IMR-90 (cell line): Measurements from ENCODE around the gene DHRS3. TPM values are rescaled to one million over a fixed set of nuclear protein-coding genes. Genes with fewer than 3 reads are reported as not detected.

Experiments
- ATAC-seq: fragments of 200-7000 bp; cut with Tn5 transposase; 2 replicates; pipeline ENCODE4 v1.9.1; 2020; ENCODE audit warnings: low read depth, mild to moderate bottlenecking, moderate library complexity
- BruUV-seq: library from RNA; stranded (reverse); fragments of 400-500 nt; replicated peaks from 2 replicates; lab custom pipeline; 2021; lab: Mats Ljungman, UMichigan
- CTCF ChIA-PET: fragments of 300-600 bp; formaldehyde crosslinking; extraction: SDS; loops from one replicate; lab custom pipeline; 2021; ENCODE audit warnings: antibody characterized with exemption; lab: Yijun Ruan, JAX
- POLR2A ChIA-PET: fragments of 300-600 bp; sonication (Branson Sonifier 250); formaldehyde crosslinking; loops from one replicate; lab custom pipeline; 2022; ENCODE audit warnings: antibody characterized with exemption; ENCODE audit not compliant: unreplicated experiment; lab: Charles Lee
- DNase-seq: peaks from one replicate; pipeline ENCODE4 v3.0.0; 2013
- H2AFZ ChIP-seq: replicated peaks from 2 replicates; pipeline ENCODE3; 2013; ENCODE audit warnings: low read length, mild to moderate bottlenecking; ENCODE audit not compliant: poor library complexity
- H2AK5ac ChIP-seq: 2 replicates; pipeline ENCODE4 v1.6.1; 2013; ENCODE audit warnings: low read depth, low read length, inconsistent platforms
- H2AK9ac ChIP-seq: replicated peaks from 2 replicates; pipeline ENCODE3; 2013; ENCODE audit warnings: mild to moderate bottlenecking, low read depth, low read length, moderate library complexity; ENCODE audit not compliant: poor library complexity
- H2BK120ac ChIP-seq: 2 replicates; pipeline ENCODE4 v1.6.1; 2013; ENCODE audit warnings: low read depth, low read length, inconsistent platforms
- H2BK15ac ChIP-seq: 3 replicates; pipeline ENCODE4 v1.6.1; 2013; ENCODE audit warnings: low read depth, low read length, inconsistent platforms
- H2BK20ac ChIP-seq: 2 replicates; pipeline ENCODE4 v1.6.1; 2013; ENCODE audit warnings: low read depth, mild to moderate bottlenecking, inconsistent platforms, low read length, moderate library complexity
- H2BK5ac ChIP-seq: 2 replicates; pipeline ENCODE4 v1.6.1; 2013; ENCODE audit warnings: mild to moderate bottlenecking, low read depth, low read length, inconsistent platforms; ENCODE audit not compliant: poor library complexity, severe bottlenecking
- H3K14ac ChIP-seq: replicated peaks from 2 replicates; pipeline ENCODE4 v1.6.1; 2013; ENCODE audit warnings: low read depth, low read length, inconsistent platforms
- H3K18ac ChIP-seq: 2 replicates; pipeline ENCODE4 v1.6.1; 2013; ENCODE audit warnings: low read depth, low read length, control low read depth
- H3K23ac ChIP-seq: 2 replicates; pipeline ENCODE4 v1.6.1; 2013; ENCODE audit warnings: low read depth, low read length, inconsistent platforms
- H3K27ac ChIP-seq: 2 replicates; pipeline ENCODE4 v1.5.1; 2013; ENCODE audit warnings: mild to moderate bottlenecking, control low read depth, low read length; ENCODE audit not compliant: insufficient read depth
- H3K27me3 ChIP-seq: 2 replicates; pipeline ENCODE4 v1.6.1; 2013; ENCODE audit warnings: low read length; ENCODE audit not compliant: control insufficient read depth, insufficient read depth
- H3K36me3 ChIP-seq: 2 replicates; pipeline ENCODE4 v1.6.1; 2013; ENCODE audit warnings: low read length, mixed read lengths; ENCODE audit not compliant: control insufficient read depth, insufficient read depth
- H3K4ac ChIP-seq: 2 replicates; pipeline ENCODE4 v1.6.1; 2013; ENCODE audit warnings: low read depth, low read length, inconsistent platforms
- H3K4me1 ChIP-seq: 2 replicates; pipeline ENCODE4 v1.6.1; 2013; ENCODE audit warnings: low read length, mixed read lengths; ENCODE audit not compliant: control insufficient read depth, insufficient read depth
- H3K4me2 ChIP-seq: 2 replicates; pipeline ENCODE4 v1.6.1; 2013; ENCODE audit warnings: low read depth, mild to moderate bottlenecking, control low read depth, low read length, moderate library complexity
- H3K4me3 ChIP-seq: 2 replicates; pipeline ENCODE4 v1.5.1; 2013; ENCODE audit warnings: low read depth, mild to moderate bottlenecking, control low read depth, low read length, moderate library complexity; ENCODE audit not compliant: insufficient read depth
- H3K56ac ChIP-seq: 2 replicates; pipeline ENCODE4 v1.6.1; 2013; ENCODE audit warnings: low read length, inconsistent platforms; ENCODE audit not compliant: insufficient read depth; ENCODE audit errors: extremely low read depth
- H3K79me1 ChIP-seq, 2 experiments: 2 replicates each; pipeline ENCODE4 v1.6.1; 2013; ENCODE audit warnings: low read length in 2 of 2, inconsistent platforms in 1 of 2, low read depth in 1 of 2
- H3K9ac ChIP-seq: 2 replicates; pipeline ENCODE4 v1.6.1; 2013; ENCODE audit warnings: low read depth, low read length, control low read depth
- H3K9me1 ChIP-seq: 2 replicates; pipeline ENCODE4 v1.6.1; 2013; ENCODE audit warnings: low read length, inconsistent platforms; ENCODE audit not compliant: insufficient read depth
- H3K9me3 ChIP-seq: 2 replicates; pipeline ENCODE4 v1.6.1; 2013; ENCODE audit warnings: low read length; ENCODE audit not compliant: control insufficient read depth, insufficient read depth
- H4K20me1 ChIP-seq: 2 replicates; pipeline ENCODE4 v1.6.1; 2013; ENCODE audit warnings: low read length, inconsistent platforms; ENCODE audit not compliant: insufficient read depth
- H4K5ac ChIP-seq: 2 replicates; pipeline ENCODE4 v1.6.1; 2013; ENCODE audit warnings: mild to moderate bottlenecking, low read depth, low read length, control low read depth
- H4K8ac ChIP-seq, 2 experiments: 2 replicates each; pipeline ENCODE4 v1.6.1; 2013; ENCODE audit warnings: low read depth in 2 of 2, low read length in 2 of 2, control low read depth in 1 of 2, inconsistent platforms in 1 of 2
- H4K91ac ChIP-seq: 2 replicates; pipeline ENCODE4 v1.6.1; 2013; ENCODE audit warnings: low read depth, low read length, inconsistent platforms; ENCODE audit not compliant: insufficient read depth
- BHLHE40 ChIP-seq: fragments of 150-350 bp; IDR thresholded peaks from 2 replicates; pipeline ENCODE4 v1.6.1; 2016; ENCODE audit warnings: mild to moderate bottlenecking, low read depth, low read length
- CEBPB ChIP-seq: IDR thresholded peaks from 2 replicates; pipeline ENCODE4 v1.6.1; 2012; ENCODE audit warnings: low read depth, low read length, improper control_type of control experiment
- CHD1 ChIP-seq: IDR thresholded peaks from 2 replicates; pipeline ENCODE4 v1.6.1; 2012; ENCODE audit warnings: low read depth, low read length, improper control_type of control experiment
- MAFK ChIP-seq: IDR thresholded peaks from 2 replicates; pipeline ENCODE4 v1.6.1; 2012; ENCODE audit warnings: low read depth, low read length, improper control_type of control experiment
- MAZ ChIP-seq: IDR thresholded peaks from 2 replicates; pipeline ENCODE4 v1.6.1; 2012; ENCODE audit warnings: low read depth, mild to moderate bottlenecking, low read length, improper control_type of control experiment, moderate library complexity, borderline replicate concordance
- MXI1 ChIP-seq: IDR thresholded peaks from 2 replicates; pipeline ENCODE4 v1.6.1; 2012; ENCODE audit warnings: low read depth, mild to moderate bottlenecking, low read length, moderate library complexity, borderline replicate concordance
- RCOR1 ChIP-seq: IDR thresholded peaks from 2 replicates; pipeline ENCODE4 v1.6.1; 2012; ENCODE audit warnings: mild to moderate bottlenecking, low read length, improper control_type of control experiment; ENCODE audit not compliant: insufficient replicate concordance
- RFX5 ChIP-seq: IDR thresholded peaks from 2 replicates; pipeline ENCODE4 v1.8.0; 2012; ENCODE audit warnings: low read depth, mild to moderate bottlenecking, low read length, moderate library complexity
- SMC3 ChIP-seq: fragments of 150-350 bp; IDR thresholded peaks from 2 replicates; pipeline ENCODE4 v1.6.1; 2016; ENCODE audit warnings: low read depth, mild to moderate bottlenecking, antibody characterized with exemption, low read length, moderate library complexity
- WGBS, 2 experiments: methylation state at CpG; one replicate each; pipeline versions ENCODE4 v1.1.5 to v1.1.7; 2013; ENCODE audit warnings: missing lambda C conversion rate in 2 of 2; ENCODE audit not compliant: insufficient read length in 1 of 2; ENCODE audit errors: extremely low coverage in 2 of 2; 5-methylcytosine and 5-hydroxymethylcytosine counted together
- dilution Hi-C: fragments of 300-500 bp; cut with HindIII; formaldehyde crosslinking; loops from one replicate; pipeline ENCODE4 v1.14.3; 2018; ENCODE audit warnings: low sequenced_read_pairs; ENCODE audit not compliant: unreplicated experiment
- in situ Hi-C: fragments of 300-500 bp; cut with MboI; formaldehyde crosslinking; loops from 3 replicates; pipeline ENCODE4 v1.14.3; 2019; ENCODE audit warnings: low sequenced_read_pairs, inconsistent platforms, mixed read lengths
- intact Hi-C: fragments of 100-400 bp; cut with micrococcal nuclease; formaldehyde crosslinking; loops from 2 replicates; pipeline ENCODE4 v1.10.0; 2022
- polyA plus RNA-seq, 3 experiments: library from polyadenylated mRNA; depleted of rRNA; stranded (reverse); fragments of >200 nt; gene quantifications; 2 replicates each; pipeline ENCODE4 v1.2.3, GENCODE V29; 2012; ENCODE audit warnings: low replicate concordance in 1 of 3
- total RNA-seq: library from RNA; depleted of rRNA; stranded (reverse); fragments of >200 nt; gene quantifications from 2 replicates; pipeline ENCODE4 v1.2.3, GENCODE V29; 2012
- TF ChIP-seq, protein P1 (sequence below): conservative IDR thresholded peaks from 2 replicates; pipeline ENCODE4 v1.5.1; 2012; ENCODE audit warnings: mild to moderate bottlenecking, low read depth, low read length, improper control_type of control experiment
- TF ChIP-seq, protein P2 (sequence below): fragments of 150-350 bp; IDR thresholded peaks from 2 replicates; pipeline ENCODE4 v1.6.1; 2017; ENCODE audit warnings: mild to moderate bottlenecking, antibody characterized with exemption, low read length, low read depth
- TF ChIP-seq, protein P3 (sequence below): fragments of 150-350 bp; IDR thresholded peaks from 2 replicates; pipeline ENCODE4 v1.6.1; 2016; ENCODE audit warnings: low read depth, mild to moderate bottlenecking, low read length, moderate library complexity, borderline replicate concordance

The DHRS3 gene
- total and polyA plus RNA-seq, 2 of the 4 experiments (the other 2 are of a cell fraction): 11.2 to 14.5 TPM

DNA sequence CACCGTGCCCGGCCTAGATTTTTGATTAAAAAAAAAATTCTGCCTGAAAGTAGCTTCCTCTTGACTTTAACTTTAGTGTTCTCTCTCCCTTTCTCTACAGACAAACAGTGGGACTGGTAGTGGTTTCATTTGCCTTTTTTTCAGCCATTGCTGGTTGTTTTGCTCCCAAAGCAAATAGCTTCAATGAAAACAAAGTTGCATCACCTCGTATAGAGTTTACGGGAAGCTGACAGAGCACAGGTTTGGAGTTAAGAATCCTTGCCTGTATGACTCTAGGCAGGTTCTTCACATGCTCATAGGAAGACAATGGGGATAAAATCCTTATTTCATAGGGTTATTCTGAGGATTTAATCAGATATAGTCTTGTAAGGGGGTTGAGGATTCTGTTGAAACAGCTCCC is 47.5 kb upstream of the DHRS3 start:
- H3K4ac ChIP-seq: no peak overlapping the region
- H4K8ac ChIP-seq: no peak overlapping the region
- no peak overlapping the region for H3K9ac ChIP-seq
- ChIA-PET CTCF (no interaction called here), POLR2A (no interaction called here)
- no peak overlapping the region for H2BK15ac ChIP-seq
- no peak for DNase-seq
- no peak overlapping the region for H2BK120ac ChIP-seq
- no TSS peak for BruUV-seq
- no peak overlapping the region for H2AFZ ChIP-seq
- peaks cover 5% of the 10 kb centered on the region; the same call in 1 of the 2 replicates for H3K9me3 ChIP-seq
- no peak overlapping the region for H3K4me2 ChIP-seq
- H4K91ac ChIP-seq: no peak overlapping the region
- intact Hi-C loops: no loop called here
- ATAC-seq: no peak
- H3K36me3 ChIP-seq: no peaks in the 10 kb centered on the region
- no peak overlapping the region for H4K5ac ChIP-seq
- no peak overlapping the region for H3K18ac ChIP-seq
- H3K79me1 ChIP-seq: no peaks in the 10 kb centered on the region
- no peak overlapping the region for H2BK20ac ChIP-seq
- dilution Hi-C loops: no loop called here
- H4K20me1 ChIP-seq: no peaks in the 10 kb centered on the region
- H2BK5ac ChIP-seq: no peak overlapping the region
- no peaks in the 10 kb centered on the region for H3K9me1 ChIP-seq
- no peak overlapping the region for H3K23ac ChIP-seq
- H2AK9ac ChIP-seq: no peak overlapping the region
- no peak overlapping the region for H3K27ac ChIP-seq
- no peak overlapping the region for H3K4me3 ChIP-seq
- H3K4me1 ChIP-seq: no peaks in the 10 kb centered on the region
- in situ Hi-C loops: no loop called here
- peaks cover 3% of the 10 kb centered on the region; the same call in 1 of the 2 replicates for H3K27me3 ChIP-seq
- WGBS, 2 experiments: no CpG with 5 or more reads among the region's 4 CpGs
- no peak overlapping the region for H3K56ac ChIP-seq
- no peak for TF ChIP-seq MAFK
- no peak for TF ChIP-seq RCOR1
- TF ChIP-seq BHLHE40: no peak
- TF ChIP-seq SMC3: no peak
- TF ChIP-seq CEBPB: no peak
- no peak for TF ChIP-seq CHD1
- TF ChIP-seq, protein P1, sequence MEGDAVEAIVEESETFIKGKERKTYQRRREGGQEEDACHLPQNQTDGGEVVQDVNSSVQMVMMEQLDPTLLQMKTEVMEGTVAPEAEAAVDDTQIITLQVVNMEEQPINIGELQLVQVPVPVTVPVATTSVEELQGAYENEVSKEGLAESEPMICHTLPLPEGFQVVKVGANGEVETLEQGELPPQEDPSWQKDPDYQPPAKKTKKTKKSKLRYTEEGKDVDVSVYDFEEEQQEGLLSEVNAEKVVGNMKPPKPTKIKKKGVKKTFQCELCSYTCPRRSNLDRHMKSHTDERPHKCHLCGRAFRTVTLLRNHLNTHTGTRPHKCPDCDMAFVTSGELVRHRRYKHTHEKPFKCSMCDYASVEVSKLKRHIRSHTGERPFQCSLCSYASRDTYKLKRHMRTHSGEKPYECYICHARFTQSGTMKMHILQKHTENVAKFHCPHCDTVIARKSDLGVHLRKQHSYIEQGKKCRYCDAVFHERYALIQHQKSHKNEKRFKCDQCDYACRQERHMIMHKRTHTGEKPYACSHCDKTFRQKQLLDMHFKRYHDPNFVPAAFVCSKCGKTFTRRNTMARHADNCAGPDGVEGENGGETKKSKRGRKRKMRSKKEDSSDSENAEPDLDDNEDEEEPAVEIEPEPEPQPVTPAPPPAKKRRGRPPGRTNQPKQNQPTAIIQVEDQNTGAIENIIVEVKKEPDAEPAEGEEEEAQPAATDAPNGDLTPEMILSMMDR: no peak
- no peak for TF ChIP-seq MAZ
- TF ChIP-seq, protein P2, sequence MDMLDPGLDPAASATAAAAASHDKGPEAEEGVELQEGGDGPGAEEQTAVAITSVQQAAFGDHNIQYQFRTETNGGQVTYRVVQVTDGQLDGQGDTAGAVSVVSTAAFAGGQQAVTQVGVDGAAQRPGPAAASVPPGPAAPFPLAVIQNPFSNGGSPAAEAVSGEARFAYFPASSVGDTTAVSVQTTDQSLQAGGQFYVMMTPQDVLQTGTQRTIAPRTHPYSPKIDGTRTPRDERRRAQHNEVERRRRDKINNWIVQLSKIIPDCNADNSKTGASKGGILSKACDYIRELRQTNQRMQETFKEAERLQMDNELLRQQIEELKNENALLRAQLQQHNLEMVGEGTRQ: no peak
- TF ChIP-seq, protein P3, sequence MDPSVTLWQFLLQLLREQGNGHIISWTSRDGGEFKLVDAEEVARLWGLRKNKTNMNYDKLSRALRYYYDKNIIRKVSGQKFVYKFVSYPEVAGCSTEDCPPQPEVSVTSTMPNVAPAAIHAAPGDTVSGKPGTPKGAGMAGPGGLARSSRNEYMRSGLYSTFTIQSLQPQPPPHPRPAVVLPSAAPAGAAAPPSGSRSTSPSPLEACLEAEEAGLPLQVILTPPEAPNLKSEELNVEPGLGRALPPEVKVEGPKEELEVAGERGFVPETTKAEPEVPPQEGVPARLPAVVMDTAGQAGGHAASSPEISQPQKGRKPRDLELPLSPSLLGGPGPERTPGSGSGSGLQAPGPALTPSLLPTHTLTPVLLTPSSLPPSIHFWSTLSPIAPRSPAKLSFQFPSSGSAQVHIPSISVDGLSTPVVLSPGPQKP: no peak
- no peak for TF ChIP-seq RFX5
- no peak for TF ChIP-seq MXI1
- H2AK5ac ChIP-seq: no peak overlapping the region
- H3K14ac ChIP-seq: no peak overlapping the region
